ENCODE measurements around the gene CPT1B.
"Not testable (repeated sequence)": the region's sequence is repeated elsewhere in the genome, so short reads cannot be mapped to it uniquely, and the experiment has no call there.

The CPT1B gene

GRCh38 chr22:50577987-50578775, at the start of gene CPT1B:
Gene CPT1B, minus strand, starts transcription at chr22:50578427. Its CDS starts 512 bp downstream, at chr22:50577915.
- DNase-seq (ENCODE audit: low spot score), result no peak

- DNase-seq (ENCODE audit: low spot score), result no peak
Measured at GRCh38 chr22:50626850-50627641, 48.8 kb upstream of the CPT1B start.

GRCh38 chr22:50626314-50626849, 48.2 kb upstream of the CPT1B start:
- no peak for DNase-seq (ENCODE audit: low spot score)

- no peak for DNase-seq (ENCODE audit: low spot score)
Measured at GRCh38 chr22:50625568-50626313, 47.5 kb upstream of the CPT1B start.

- no peak for DNase-seq (ENCODE audit: low spot score)
Measured at GRCh38 chr22:50625131-50625567, 46.9 kb upstream of the CPT1B start.

- DNase-seq (ENCODE audit: low spot score), result no peak
Measured at GRCh38 chr22:50624347-50625130, 46.3 kb upstream of the CPT1B start.

GRCh38 chr22:50622723-50623327, 44.6 kb upstream of the CPT1B start:
- no peak for DNase-seq (ENCODE audit: low spot score)

- no peak for DNase-seq (ENCODE audit: low spot score)
Measured at GRCh38 chr22:50621948-50622722, 43.9 kb upstream of the CPT1B start.

GRCh38 chr22:50621356-50621880, 43.2 kb upstream of the CPT1B start:
- DNase-seq (ENCODE audit: low spot score), result peak; percentile 38

GRCh38 chr22:50620593-50621355, 42.5 kb upstream of the CPT1B start:
- DNase-seq (ENCODE audit: low spot score), result peak; percentile 82

- not testable (repeated sequence) for DNase-seq (ENCODE audit: low spot score)
Measured at GRCh38 chr22:50614296-50614695, 36.1 kb upstream of the CPT1B start.

GRCh38 chr22:50613291-50613981, 35.2 kb upstream of the CPT1B start:
- DNase-seq (ENCODE audit: low spot score), result no peak

GRCh38 chr22:50612528-50613221, 34.4 kb upstream of the CPT1B start:
- no peak for DNase-seq (ENCODE audit: low spot score)

GRCh38 chr22:50612168-50612527, 33.9 kb upstream of the CPT1B start:
- DNase-seq (ENCODE audit: low spot score), result no peak

GRCh38 chr22:50611341-50612060, 33.3 kb upstream of the CPT1B start:
- no peak for DNase-seq (ENCODE audit: low spot score)

- DNase-seq (ENCODE audit: low spot score), result no peak
Measured at GRCh38 chr22:50610581-50610980, 32.4 kb upstream of the CPT1B start.

GRCh38 chr22:50610041-50610451, 31.8 kb upstream of the CPT1B start:
- no peak for DNase-seq (ENCODE audit: low spot score)

All from Ammon's horn (tissue), 1 donor.